ENCODE measurements around the gene C2CD4A.

- TF ChIP-seq, protein P1, sequence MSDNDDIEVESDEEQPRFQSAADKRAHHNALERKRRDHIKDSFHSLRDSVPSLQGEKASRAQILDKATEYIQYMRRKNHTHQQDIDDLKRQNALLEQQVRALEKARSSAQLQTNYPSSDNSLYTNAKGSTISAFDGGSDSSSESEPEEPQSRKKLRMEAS (IDR thresholded peaks at IDR 0.05) = no peak
- TF ChIP-seq CTCF (IDR thresholded peaks at IDR 0.05 in 2 of 3, conservative IDR thresholded peaks at IDR 0.05 in 1 of 3; ENCODE audit: borderline replicate concordance in 1 of 3, insufficient read depth in 1 of 3, low read depth in 2 of 3, low read length in 2 of 3) = no peak
- no peak for TF ChIP-seq POLR2AphosphoS5 (IDR thresholded peaks at IDR 0.05; ENCODE audit: low read depth, low read length)
- TF ChIP-seq SIN3A (IDR thresholded peaks at IDR 0.05; ENCODE audit: low read depth) = no peak
- TF ChIP-seq TCF7L2 (IDR thresholded peaks at IDR 0.05; ENCODE audit: borderline replicate concordance, extremely low read depth, insufficient read depth, insufficient read length) = no peak
- no peak for TF ChIP-seq SP1 (IDR thresholded peaks at IDR 0.05; ENCODE audit: low read depth)
- TF ChIP-seq JUND (IDR thresholded peaks at IDR 0.05) = no peak
- TF ChIP-seq, protein P2, sequence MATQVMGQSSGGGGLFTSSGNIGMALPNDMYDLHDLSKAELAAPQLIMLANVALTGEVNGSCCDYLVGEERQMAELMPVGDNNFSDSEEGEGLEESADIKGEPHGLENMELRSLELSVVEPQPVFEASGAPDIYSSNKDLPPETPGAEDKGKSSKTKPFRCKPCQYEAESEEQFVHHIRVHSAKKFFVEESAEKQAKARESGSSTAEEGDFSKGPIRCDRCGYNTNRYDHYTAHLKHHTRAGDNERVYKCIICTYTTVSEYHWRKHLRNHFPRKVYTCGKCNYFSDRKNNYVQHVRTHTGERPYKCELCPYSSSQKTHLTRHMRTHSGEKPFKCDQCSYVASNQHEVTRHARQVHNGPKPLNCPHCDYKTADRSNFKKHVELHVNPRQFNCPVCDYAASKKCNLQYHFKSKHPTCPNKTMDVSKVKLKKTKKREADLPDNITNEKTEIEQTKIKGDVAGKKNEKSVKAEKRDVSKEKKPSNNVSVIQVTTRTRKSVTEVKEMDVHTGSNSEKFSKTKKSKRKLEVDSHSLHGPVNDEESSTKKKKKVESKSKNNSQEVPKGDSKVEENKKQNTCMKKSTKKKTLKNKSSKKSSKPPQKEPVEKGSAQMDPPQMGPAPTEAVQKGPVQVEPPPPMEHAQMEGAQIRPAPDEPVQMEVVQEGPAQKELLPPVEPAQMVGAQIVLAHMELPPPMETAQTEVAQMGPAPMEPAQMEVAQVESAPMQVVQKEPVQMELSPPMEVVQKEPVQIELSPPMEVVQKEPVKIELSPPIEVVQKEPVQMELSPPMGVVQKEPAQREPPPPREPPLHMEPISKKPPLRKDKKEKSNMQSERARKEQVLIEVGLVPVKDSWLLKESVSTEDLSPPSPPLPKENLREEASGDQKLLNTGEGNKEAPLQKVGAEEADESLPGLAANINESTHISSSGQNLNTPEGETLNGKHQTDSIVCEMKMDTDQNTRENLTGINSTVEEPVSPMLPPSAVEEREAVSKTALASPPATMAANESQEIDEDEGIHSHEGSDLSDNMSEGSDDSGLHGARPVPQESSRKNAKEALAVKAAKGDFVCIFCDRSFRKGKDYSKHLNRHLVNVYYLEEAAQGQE (IDR thresholded peaks at IDR 0.05; ENCODE audit: low read depth) = no peak
These were observed 46.1 kb downstream of the C2CD4A start for GRCh38 chr15:62112616-62113593.
